ENCODE data around the gene CHID1.

CHID1 gene

DNA sequence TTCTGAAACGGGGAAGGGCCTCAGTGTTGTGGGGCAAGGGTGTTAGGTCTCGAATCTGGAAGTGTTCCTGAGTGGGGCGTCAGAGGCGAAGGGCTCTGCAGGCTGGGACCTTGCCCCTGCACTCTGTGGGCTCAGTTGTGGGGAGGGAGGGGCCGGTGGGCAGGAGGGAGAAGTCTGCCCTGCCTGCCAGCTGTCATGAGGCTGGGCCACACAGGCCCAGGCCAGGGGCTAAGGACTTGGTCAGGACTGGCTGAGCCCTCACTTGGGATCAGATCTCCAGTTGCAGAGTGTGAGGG lies 82.8 kb downstream of the CHID1 start, which contains the start of gene CRACR2B:
CRACR2B (plus strand) TSS at position 23 of the 296 bp plus-strand sequence. CDS start 689 bp downstream, outside the sequence.
- no peak for TF ChIP-seq POLR2A (IDR thresholded peaks at IDR 0.05; ENCODE audit: low read depth, low read length)
- DNase-seq (ENCODE audit: insufficient read length, low spot score) = no peak
- no peak for FAIRE-seq

DNA sequence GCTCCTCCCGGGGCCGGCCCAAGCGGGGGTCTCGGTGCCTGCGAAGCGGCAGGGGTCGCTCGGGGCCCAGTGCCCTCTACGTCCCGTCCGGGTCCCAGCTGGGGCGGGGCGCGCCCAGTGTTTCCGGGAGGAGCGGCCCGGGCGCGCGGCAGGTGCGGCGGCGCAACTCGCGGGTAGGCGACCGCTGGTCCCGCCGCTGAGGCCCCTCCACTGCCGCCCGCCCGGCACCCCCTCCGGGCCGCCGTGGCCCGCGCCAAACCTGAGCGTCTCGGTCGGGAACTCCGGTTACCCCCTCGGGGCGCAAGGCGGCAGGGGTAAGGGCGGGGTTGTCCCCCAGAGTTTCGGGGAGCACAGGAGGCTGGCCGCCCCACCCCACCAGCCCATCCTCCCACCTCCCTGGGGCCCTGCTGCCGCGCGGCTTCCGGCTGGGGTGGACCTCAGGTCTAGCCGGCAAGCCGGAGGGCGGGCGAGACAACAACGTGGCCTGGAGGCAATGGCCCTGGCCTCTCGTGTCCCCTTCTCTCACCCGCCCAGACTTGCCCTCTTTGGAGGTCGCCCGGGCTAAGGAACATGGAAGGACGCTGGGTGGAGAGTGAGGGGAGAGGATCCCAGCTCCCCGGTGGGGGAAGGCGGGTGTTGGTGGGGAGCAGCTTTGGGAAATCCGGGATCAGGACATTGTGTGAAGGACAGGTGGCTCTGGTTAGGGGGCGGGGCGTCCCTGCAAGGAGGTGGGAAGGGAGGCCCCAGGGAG lies 83.3 kb downstream of the CHID1 start:
- FAIRE-seq (no peak), DNase-seq (ENCODE audit: insufficient read length, low spot score) (no peak)
- no peak for TF ChIP-seq POLR2A (IDR thresholded peaks at IDR 0.05; ENCODE audit: low read depth, low read length)

DNA sequence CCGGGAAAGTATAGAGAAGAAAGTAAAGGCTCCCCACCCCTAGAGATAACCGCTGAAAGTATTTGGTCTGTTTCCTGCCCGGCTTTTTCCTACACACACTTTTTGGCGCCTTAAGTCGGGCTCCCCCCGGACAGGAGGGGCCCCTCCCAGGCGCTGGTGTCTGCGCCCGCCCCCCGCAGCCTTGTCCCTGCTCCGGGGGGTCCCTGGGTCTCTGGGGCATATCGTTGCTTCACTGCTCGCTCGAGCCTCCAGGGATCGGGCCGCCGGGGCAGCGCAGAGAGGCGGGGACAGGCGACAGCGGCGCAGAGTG lies 83.8 kb downstream of the CHID1 start:
- FAIRE-seq = no peak
- no peak for TF ChIP-seq POLR2A (IDR thresholded peaks at IDR 0.05; ENCODE audit: low read depth, low read length)

DNA sequence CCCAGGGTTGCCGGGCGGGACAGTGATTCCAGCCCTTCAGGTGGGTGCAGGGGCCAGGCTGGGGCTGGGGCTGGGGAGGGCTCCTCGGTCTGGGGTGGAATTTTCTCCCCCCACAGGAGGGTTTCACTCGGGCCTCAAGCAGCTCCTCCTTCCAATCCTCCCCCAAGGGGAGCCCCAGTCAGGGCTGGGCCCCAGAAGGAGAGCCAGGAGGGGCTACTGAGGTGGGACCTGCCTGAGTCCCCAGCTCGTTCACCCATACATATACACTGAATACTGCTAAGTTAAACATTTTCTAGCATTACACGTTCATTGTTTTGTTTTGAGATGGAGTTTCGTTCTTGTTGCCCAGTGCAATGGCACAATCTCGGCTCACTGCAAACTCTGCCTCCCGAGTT lies 84.4 kb downstream of the CHID1 start:
- TF ChIP-seq POLR2A (IDR thresholded peaks at IDR 0.05; ENCODE audit: low read depth, low read length) = no peak
- DNase-seq (ENCODE audit: insufficient read length, low spot score) = no peak
- FAIRE-seq = no peak

More for the DNA sequence above, 83.8 kb downstream of the CHID1 start:
- no peak for DNase-seq (ENCODE audit: insufficient read length, low spot score)

DNA sequence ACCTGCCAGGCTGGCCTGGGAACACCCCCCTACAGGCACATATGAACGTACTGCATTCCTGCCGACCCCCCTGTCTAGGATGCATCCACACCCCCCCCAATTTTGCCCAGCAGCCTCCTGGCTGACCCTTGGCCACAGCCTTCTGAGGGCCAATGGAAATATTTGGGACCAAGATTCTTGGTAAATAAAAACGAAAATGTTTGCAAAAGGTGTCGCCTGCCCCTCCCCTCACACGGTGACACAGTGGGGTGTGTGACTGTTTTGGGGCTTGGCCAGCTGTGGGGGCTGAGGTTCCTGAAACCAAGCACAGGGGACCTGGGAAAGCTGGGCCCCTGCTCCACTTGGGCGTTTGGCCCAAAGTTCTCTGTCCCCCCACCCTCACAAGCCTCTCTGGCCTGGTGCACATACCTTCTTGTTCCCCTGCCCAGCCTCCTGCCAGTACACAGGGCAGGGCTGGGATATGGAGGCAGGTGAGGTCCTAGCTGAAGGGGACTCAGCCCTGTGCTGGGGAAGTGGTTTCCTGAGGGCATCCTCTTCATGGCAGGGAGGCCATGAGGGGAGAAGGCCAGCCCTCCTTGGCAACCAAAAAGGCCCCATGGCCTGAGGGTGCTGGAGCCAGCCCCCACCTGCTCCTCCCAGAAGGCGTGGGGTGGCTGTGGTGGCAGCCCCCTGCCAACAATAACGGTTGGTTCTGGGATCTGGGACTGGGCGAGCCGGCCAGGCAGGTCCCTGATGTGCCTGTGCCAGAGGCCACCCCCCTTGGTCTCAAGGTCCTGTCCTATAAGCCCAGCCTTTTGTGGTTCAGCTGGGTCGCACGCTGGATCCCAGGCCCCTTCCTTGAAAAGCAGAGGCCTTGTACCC lies 85.0 kb downstream of the CHID1 start:
- no peak for FAIRE-seq
- TF ChIP-seq POLR2A (IDR thresholded peaks at IDR 0.05; ENCODE audit: low read depth, low read length) = no peak
- DNase-seq (ENCODE audit: insufficient read length, low spot score) = no peak

DNA sequence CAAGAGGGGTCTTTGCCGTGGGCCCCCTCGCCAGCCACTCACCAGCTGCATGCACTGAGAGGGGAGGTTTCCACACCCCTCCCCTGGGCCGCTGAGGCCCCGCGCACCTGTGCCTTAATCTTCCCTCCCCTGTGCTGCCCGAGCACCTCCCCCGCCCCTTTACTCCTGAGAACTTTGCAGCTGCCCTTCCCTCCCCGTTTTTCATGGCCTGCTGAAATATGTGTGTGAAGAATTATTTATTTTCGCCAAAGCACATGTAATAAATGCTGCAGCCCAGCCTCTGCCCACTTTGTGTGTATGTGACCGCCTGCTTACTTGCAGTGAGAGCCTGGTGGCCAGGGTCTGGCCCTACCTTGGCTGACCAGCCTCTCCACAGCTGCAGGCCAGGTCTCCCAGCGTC lies 85.7 kb downstream of the CHID1 start:
- no peak for TF ChIP-seq POLR2A (IDR thresholded peaks at IDR 0.05; ENCODE audit: low read depth, low read length)
- FAIRE-seq (no peak), DNase-seq (ENCODE audit: insufficient read length, low spot score) (no peak)

DNA sequence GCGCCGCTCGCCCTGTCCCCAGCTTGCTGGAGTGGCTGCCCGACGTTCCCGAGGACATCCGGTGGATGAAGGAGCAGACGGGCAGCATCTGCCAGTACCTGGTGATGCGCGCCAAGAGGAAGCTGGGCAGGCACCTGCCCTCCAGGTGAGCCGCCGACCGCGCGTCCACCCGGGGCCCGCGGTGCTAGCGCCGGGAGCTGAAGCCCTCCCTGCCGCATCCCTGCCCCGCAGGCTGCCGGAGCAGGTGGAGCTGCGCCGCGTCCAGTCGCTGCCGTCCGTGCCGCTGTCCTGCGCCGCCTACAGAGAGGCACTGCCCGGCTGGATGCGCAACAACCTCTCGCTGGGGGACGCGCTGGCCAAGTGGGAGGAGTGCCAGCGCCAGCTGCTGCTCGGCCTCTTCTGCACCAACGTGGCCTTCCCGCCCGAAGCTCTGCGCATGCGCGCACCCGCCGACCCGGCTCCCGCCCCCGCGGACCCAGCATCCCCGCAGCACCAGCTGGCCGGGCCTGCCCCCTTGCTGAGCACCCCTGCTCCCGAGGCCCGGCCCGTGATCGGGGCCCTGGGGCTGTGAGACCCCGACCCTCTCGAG lies 86.2 kb downstream of the CHID1 start:
- FAIRE-seq = no peak
- DNase-seq (ENCODE audit: insufficient read length, low spot score) = no peak
- no peak for TF ChIP-seq POLR2A (IDR thresholded peaks at IDR 0.05; ENCODE audit: low read depth, low read length)

DNA sequence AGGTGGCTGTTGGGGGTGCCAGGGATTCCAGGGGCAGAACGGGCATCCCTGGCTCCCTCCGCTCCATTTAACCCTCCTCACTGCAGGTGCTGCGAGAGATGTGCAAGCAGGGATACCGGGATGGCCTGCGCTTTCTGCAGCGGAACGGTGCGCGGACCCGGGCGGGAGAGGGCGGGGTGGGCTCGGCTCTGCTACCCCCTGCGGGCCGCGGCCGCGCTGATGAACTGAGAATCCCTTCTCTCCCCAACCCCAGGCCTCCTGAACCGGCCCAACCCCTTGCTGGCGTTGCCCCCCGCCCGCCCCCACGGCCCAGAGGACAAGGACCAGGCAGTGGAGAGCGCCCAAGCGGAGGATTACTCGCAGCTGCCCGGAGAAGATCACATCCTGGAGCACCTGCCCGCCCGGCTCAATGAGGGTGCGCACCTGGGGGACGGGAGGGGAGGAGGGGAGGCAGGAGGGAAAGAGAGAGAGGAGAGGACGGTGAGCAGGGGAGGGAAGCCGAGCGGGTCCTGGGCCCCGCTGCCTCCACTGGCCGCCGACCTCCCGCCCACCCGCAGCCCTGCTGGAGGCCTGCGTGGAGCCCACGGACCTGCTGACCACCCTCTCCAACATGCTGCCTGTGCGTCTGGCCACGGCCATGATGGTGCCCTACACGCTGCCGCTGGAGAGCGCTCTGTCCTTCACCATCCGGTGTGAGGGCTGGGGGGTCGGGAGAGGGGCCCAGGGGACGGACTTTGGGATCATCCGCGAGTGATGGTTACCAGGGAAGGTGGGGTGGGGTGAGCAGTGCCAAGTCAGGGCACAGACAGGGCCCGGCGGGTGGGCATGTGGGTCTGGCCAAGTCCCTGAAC lies 86.9 kb downstream of the CHID1 start:
- no peak for TF ChIP-seq POLR2A (IDR thresholded peaks at IDR 0.05; ENCODE audit: low read depth, low read length)
- no peak for DNase-seq (ENCODE audit: insufficient read length, low spot score)

DNA sequence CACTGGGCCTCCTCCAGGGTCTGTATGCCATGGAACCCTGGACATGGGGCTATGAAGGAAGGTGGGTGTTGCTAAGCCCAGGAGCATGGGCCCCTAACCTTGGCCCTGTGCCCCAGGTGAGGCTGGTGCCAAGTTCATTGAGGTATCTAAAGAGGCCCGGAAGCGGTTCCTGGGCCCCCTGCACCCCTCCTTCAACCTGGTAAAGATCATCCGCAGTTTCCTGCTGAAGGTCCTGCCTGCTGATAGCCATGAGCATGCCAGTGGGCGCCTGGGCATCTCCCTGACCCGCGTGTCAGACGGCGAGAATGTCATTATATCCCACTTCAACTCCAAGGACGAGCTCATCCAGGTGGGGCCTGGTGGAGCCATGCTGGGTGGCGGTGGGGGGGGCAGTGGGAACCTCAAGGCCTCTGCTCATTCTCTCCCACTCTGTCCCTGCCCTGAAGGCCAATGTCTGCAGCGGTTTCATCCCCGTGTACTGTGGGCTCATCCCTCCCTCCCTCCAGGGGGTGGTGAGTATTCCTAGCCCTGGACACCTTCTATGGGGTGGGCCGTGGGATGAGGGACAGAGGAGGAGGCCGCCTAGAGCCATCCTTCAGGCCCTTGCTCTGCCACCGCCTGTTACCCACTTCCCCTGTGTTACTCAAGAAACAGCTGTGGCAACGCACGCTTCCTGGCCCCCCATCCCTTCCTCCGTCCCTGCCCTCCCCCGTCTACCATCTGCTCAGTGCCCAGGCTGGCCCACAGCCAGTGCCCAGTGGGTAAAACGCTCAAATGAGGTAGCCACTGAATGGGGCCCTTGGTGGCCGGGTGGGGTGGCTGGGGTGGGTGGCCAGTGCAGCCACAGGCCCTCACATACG lies 88.9 kb downstream of the CHID1 start:
- no peak for FAIRE-seq

More for the DNA sequence above, 86.9 kb downstream of the CHID1 start:
- FAIRE-seq = no peak

DNA sequence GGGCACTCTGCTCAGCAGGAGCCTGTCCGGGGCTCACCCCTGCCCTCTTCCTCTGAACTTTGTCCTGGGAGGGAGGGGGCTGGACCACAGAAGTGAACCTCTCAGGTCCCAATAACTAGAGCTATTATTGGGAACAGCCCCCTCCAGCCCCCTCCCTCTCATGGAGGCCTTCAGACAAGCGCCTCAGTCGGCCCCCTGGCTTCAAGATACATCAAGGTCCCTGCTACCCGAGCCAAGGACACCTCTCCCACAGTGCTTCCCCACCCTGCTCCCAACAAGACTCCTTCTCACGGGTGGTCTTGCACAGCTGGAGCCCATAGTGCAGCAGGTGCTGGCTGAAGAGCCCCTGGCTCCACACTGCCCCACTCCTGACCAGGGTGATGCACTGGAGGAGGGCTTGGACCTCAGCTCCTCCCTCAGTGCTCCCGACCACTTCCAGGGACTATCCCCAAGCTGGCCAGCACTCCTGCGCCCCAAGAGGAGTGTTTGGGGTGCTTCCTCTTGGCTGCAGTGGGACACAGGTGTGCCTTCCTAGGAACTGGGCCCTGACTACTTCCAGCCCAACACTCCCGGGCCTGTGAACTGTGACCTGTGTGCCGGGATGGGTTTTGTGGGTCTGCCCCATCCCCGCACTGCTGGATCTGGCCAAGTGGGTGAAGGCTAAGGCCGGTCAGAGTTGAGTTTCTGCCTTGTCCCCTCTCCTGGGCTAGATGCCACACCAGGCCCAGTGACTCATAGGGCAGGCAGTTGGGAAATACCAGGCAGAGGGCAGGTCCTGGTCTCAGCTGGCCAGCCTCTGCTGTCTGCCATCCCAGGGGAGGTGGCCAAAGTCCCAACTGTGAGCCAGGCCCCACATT lies 89.7 kb downstream of the CHID1 start:
- FAIRE-seq (peak; percentile 43), DNase-seq (ENCODE audit: insufficient read length, low spot score) (peak; percentile 98)
- TF ChIP-seq POLR2A (IDR thresholded peaks at IDR 0.05; ENCODE audit: low read depth, low read length) = no peak; the same call in 1 of the 2 replicates

More for the DNA sequence above, 88.9 kb downstream of the CHID1 start:
- TF ChIP-seq POLR2A (IDR thresholded peaks at IDR 0.05; ENCODE audit: low read depth, low read length) = peak; percentile 18
- DNase-seq (ENCODE audit: insufficient read length, low spot score) = no peak

DNA sequence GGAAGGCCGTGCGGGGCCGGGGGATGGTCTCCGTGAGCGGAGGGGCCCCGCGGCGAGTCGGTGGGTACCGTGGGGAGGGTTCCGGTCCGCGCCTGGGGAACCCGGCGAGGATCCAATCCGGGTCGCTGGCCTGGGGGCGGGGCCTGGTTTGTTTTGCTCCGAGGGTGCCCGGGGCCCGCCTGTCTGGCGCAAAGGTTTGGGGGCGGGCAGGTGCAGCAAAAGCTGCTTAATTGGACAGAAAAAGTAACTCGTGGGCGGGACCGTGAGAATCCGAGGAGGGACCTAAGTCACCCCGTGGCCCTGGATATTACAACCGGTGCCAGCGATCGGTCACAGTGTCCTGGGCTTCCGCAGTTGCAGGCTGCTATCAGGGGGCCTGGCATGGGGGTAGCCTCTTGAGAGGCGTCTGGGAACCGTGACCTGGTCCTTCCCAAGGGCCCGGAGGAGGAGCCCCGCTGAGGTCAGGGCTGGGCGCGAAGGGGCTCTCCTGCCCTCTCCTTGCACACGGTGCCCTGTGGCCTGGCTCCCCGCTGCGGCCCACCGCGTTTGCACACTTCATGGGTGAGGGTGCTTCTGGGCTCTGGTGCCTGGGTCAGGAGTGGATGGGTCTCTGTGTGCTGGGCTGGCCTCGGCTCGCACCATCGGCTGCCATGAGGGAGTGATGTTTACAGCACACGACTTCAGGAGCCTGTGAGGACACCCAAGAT lies 90.5 kb downstream of the CHID1 start:
- DNase-seq (ENCODE audit: insufficient read length, low spot score) = peak; percentile 77
- TF ChIP-seq POLR2A (IDR thresholded peaks at IDR 0.05; ENCODE audit: low read depth, low read length) = peak; percentile 42
- no peak for FAIRE-seq

Data from H54 (cell line).